Cortex of kidney (tissue), 1 donor: ENCODE data around the gene ZNF726.
"Not testable (repeated sequence)": the region's sequence is repeated elsewhere in the genome, so short reads cannot be mapped to it uniquely, and the experiment has no call there.

ENCODE experiments used
- DNase-seq: peaks from one replicate; lab custom pipeline; 2025; lab: John Stamatoyannopoulos, UW

Gene ZNF726

DNA sequence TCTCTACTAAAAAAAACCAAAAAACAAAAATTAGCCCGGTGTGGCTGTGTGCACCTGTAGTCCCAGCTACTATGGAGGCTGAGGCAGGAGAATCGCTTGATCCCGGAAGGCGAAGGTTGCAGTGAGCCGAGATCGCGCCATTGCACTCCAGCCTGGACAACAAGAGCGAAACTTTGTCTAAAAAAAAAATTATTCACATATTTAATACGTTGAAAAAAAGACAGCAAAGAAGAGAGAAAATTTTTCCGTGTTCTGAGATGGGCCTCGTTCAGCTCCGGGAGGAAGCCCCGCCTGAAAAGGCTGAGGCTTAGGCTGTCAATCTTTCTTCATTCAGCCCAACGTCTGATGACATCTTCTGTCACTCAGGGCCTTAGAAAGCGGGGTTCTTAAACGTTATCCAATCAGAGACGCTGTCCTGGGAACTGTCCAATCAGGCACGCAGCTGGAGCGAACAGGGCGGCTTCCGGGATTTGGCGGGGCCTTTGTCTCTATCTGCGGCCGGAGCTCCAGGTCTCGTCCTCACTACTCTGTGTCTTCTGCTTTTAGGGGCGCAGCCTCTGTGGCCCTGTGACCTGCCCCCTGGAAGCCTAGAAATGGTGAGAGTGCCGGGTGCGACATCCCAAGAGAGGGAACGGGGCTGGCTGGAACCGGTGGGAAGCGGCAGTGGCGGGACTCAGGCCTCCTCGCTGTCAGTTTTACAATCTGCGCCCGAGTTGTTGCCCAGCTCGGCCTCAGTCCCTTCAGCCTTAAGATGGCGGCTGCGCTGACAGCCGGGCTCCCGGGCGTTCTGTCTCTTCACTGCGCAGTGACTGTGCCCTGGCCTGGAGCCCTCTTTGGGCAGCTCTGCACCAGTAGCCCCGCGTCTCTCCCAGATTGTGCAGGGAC lies at the start of gene ZNF726:
Gene ZNF726, plus strand, starts transcription at position 485 of the 885 bp plus-strand sequence. Its CDS starts 109 bp downstream, at position 594.
- no peak for DNase-seq

DNA sequence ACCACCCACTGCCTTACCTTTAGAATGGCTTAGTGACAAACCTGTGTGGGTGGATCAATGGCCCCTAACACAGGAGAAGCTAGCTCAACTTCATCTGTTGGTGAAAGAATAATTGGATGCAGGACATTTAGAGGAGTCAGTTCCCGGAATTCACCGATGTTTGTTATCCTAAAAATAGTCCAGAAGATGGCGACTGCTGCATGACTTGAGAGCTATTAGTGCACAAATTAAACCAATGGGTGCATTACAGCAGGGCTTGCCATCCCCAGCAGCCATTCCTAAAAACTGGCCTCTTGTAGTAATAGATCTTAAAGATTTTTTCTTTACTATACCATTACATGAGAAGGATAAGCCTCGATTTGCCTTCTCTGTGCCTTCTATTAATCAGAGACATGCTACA lies 46.8 kb upstream of the ZNF726 start:
- no peak for DNase-seq

DNA sequence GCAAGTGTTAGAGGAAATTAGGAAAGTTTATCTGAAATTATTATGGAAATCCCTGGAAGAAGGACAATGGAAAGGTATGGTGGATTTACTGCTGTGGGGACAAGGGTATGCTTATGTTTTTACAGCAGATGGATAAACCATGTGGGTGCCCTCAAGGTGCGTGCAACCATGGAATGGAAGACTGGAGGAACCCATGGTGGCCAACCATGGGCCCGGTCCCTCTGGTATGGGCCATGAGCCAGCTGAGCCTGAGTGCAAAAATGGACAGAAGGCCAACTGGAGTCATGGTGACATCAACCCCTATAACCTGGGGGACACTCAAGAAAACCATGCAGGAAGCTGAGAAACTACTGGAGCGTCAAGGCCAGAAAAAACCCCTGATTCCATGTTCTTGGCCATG lies 46.1 kb upstream of the ZNF726 start:
- no peak for DNase-seq

DNA sequence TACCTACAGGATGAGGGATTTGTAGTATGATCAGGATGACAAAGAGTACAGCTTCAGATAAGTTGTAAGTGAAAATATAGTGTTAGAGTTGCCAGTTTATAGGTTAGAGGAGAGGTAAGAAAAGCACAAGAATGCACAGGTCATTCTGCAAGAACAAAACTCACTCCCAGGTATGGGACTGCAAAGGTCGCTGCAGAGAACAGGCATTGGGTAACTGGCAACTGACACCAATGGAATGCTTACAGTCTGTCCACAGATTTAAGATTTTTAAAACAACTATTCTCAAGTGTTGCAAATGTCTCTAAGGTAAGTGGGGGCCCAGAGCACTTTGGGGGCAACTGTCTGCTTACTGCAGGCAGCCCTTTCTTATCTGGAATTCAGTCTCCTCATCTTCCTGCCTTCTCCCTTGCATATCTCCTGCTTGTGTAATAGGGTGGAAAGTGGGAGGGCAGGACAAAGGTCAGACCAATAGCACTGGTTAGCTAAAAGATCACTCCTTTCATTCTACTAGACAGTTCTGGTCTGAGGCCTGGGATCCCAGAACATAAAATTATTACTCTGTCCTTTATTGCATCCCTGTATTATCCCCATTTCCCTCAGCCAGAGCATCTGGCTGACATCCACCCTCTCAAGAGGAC lies 42.3 kb upstream of the ZNF726 start:
- DNase-seq, result no peak

- DNase-seq, result no peak
Observed at GRCh38 chr19:23876261-23876660, 38.4 kb upstream of the ZNF726 start.

- DNase-seq, result not testable (repeated sequence)
Observed at GRCh38 chr19:23876756-23877155, 37.9 kb upstream of the ZNF726 start.

- no peak for DNase-seq
Observed at GRCh38 chr19:23882493-23882892, 32.2 kb upstream of the ZNF726 start.

- no peak for DNase-seq
Observed at GRCh38 chr19:23884363-23884762, 30.3 kb upstream of the ZNF726 start.

GRCh38 chr19:23887642-23888041 lies 27.0 kb upstream of the ZNF726 start:
- no peak for DNase-seq

- not testable (repeated sequence) for DNase-seq
Observed at GRCh38 chr19:23896096-23896495, 18.6 kb upstream of the ZNF726 start.

- DNase-seq, result no peak
Observed at GRCh38 chr19:23896912-23897311, 17.8 kb upstream of the ZNF726 start.

- no peak for DNase-seq
Observed at GRCh38 chr19:23901360-23901759, 13.3 kb upstream of the ZNF726 start.

DNA sequence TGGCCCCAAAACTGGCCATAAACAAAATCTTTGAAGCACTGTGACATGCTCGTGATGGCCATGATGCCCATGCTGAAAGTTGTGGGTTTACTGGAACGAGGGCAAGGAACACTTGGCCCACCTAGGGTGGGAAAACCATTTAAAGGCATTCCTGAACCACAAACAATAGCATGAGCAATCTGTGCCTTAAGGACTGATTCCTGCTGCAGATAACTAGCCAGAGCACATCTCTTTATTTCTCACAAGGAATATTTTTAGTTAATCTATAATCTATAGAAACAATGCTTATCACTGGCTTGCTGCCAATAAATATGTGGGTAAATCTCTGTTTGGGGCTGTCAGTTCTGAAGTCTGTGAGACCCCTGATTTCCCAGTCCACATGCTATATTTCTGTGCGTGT lies 10.3 kb upstream of the ZNF726 start:
- DNase-seq, result no peak

DNA sequence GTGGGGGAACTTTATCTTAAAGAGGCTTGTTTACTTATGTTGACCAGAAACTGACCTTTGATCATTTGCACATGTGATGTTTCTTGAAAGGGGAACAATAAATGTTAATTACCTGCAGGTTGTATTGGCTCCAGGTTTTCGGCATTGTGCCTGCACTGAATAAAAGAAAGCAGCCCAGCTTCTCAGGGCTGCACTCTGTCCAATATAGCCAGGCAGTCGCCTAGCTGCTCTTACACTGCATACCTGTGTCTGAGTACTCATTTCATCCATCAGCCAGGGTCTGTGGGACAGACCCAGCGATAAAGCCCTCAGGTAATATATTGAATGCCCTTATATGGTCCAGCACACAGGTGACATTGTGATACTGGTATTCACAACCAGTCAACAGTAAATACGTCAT lies 8.9 kb upstream of the ZNF726 start:
- DNase-seq, result no peak

GRCh38 chr19:23906835-23907234 lies 7.9 kb upstream of the ZNF726 start:
- no peak for DNase-seq

GRCh38 chr19:23908165-23908564 lies 6.5 kb upstream of the ZNF726 start:
- DNase-seq, result no peak

GRCh38 chr19:23909222-23909621 lies 5.5 kb upstream of the ZNF726 start:
- no peak for DNase-seq

- no peak for DNase-seq
Observed at GRCh38 chr19:23913931-23914330, 755 bp upstream of the ZNF726 start.

DNA sequence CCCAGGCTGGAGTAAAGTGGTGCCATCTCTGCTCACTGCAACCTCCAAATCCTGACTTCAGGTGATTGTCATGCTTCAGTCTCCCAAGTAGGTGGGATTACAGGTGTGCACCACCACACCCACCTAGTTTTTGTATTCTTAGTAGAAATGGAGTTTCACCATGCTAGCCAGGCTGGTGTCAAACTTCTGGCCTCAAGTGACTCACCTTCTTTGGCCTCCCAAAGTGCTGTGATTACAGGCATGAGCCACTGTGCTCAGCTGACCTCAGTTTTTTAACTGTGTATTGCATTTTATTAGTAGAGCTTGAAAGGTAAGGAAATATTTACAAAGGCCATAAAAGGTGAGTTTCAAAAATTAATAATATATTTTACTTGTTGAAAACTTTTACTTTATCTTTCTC lies 2.3 kb downstream of the ZNF726 start:
- DNase-seq, result no peak

- DNase-seq, result no peak
Observed at GRCh38 chr19:23917856-23918255, 3.2 kb downstream of the ZNF726 start.

- DNase-seq, result no peak
Observed at GRCh38 chr19:23925285-23925684, 10.6 kb downstream of the ZNF726 start.

- DNase-seq, result no peak
Observed at GRCh38 chr19:23932878-23933277, 18.2 kb downstream of the ZNF726 start.

DNA sequence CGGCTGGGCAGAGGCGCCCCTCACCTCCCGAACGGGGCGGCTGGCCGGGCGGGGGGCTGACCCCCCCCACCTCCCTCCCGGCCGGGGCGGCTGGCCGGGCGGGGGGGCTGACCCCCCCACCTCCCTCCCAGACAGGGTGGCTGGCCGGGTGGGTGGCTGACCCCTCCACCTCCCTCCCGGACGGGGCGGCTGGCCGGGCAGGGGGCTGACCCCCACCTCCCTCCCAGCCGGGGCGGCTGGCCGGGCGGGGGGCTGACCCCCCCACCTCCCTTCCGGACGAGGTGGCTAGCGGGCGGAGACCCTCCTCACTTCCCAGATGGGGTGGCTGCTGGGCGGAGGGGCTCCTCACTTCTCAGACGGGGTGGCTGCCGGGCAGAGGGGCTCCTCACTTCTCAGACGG lies 22.3 kb downstream of the ZNF726 start:
- not testable (repeated sequence) for DNase-seq
